ENCODE data around the gene CCL13. TPM values are rescaled to one million over a fixed set of nuclear protein-coding genes. Genes with fewer than 3 reads are reported as not detected.

CCL13 gene
- total RNA-seq (2022; extraction: Qiagen RNA extraction), result not detected in 5 replicates

GRCh38 chr17:34356194-34356593 is at the start of gene CCL13:
CCL13 (plus strand) TSS chr17:34356480; CDS start chr17:34356527, 47 bp downstream.

GRCh38 chr17:34319039-34319483 is 37.2 kb upstream of the CCL13 start, which contains the start of gene CCL8:
CCL8 (plus strand) TSS chr17:34319435; CDS start chr17:34319502, 67 bp downstream.

GRCh38 chr17:34363183-34363661 is 6.9 kb downstream of the CCL13 start, which contains the start of gene CCL1:
CCL1 (minus strand) TSS chr17:34363233; CDS start chr17:34363161, 72 bp downstream.

Other genes starting within 250 kb of the CCL13 start
- gene CCL2, start 101.2 kb upstream of the CCL13 start, total RNA-seq (2022; extraction: Qiagen RNA extraction), result 4.9 to 10.8 TPM (median 6.1 TPM) in 5 replicates
- gene CCL7, start 86.3 kb upstream of the CCL13 start, total RNA-seq (2022; extraction: Qiagen RNA extraction), result 0.14 to 0.27 TPM (median 0.20 TPM) in 3 of 5 replicates, not detected in the others
- gene CCL11, start 70.7 kb upstream of the CCL13 start, total RNA-seq (2022; extraction: Qiagen RNA extraction), result not detected in 5 replicates
- gene CCL8, start 37.0 kb upstream of the CCL13 start, total RNA-seq (2022; extraction: Qiagen RNA extraction), result not detected in 5 replicates
- not detected in 5 replicates for gene CCL1, start 6.8 kb downstream of the CCL13 start, total RNA-seq (2022; extraction: Qiagen RNA extraction)
- gene TMEM132E, start 223.1 kb downstream of the CCL13 start, total RNA-seq (2022; extraction: Qiagen RNA extraction), result 0.01 to 0.02 TPM (median 0.02 TPM) in 4 of 5 replicates, not detected in the other